CD4-positive, alpha-beta T cell treated with Interferon gamma for 1 hour (primary cell): Measurements from ENCODE around the gene ANO4.
"Not testable (repeated sequence)": the region's sequence is repeated elsewhere in the genome, so short reads cannot be mapped to it uniquely, and the experiment has no call there.

Experiments used
- DNase-seq: peaks from one replicate; pipeline ENCODE4 v3.0.0-alpha.2; 2020

Gene ANO4

DNA sequence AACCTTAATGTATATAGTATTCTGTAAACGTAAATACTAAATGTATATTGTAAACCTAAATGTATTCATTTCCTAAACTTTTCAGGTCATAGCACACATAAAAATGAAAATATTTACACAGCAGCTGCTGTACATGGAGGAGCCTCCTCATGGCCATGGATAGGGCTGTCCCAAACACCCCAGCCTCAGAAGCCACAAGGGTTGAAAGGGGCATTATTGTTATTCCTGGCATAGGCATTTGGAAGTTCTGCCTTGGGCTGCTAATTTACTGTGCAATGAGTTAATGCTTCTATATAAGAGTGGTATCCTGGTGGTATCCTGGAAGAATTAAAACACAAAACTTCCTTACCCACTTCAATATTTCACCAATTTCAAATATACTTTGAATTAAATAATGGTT is 256.1 kb downstream of the ANO4 start:
- DNase-seq, result no peak

DNA sequence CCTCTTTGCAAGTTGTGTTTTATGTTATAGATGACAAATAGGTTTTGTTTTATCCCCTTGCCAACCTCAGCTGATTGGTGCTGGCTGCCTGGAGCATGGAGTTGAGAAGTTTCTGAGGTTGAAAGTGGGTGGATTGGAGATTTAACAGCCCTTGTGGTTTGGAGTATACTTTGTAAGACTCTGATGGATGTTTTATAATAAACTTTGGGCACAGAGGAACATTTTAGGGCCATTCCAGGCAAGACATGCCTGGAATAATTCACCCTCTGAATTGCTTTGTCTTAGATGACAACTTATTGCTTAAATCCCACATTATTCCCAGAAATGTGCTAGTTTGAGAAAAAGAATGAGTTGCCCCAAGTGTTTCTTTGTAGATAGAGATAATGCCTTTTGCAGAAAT is 256.6 kb downstream of the ANO4 start:
- DNase-seq, result no peak

DNA sequence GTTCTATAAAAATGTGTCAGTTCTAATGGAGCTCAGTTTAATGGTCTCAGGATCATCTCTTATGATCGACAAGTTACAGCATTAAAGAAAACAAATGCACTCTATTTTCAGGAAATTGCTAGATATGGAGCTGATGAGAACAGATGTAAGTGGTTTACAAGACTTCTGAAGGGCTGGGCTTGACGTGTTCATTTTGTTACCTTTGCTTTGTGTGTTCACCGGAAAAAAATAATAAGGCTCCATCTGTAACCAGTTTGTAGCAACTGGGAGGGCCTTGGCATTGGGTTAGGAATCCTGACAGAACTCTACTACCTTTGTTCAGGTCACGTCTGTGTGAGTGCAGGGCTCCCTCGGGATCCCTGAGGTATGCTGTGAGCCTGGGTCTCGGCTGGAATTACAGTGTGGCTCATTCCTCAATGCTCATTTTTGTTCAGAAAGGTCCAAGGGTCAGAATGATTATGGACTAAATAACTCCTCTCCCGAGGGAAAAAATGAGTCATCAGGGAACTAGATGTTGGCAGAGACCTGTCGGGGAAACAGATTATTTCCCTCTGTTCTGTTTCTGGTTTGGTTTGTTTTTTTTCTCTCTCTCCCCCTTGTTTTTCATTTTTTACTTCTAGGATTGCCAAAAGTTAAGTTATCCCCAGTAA is 257.4 kb downstream of the ANO4 start:
- no peak for DNase-seq

DNA sequence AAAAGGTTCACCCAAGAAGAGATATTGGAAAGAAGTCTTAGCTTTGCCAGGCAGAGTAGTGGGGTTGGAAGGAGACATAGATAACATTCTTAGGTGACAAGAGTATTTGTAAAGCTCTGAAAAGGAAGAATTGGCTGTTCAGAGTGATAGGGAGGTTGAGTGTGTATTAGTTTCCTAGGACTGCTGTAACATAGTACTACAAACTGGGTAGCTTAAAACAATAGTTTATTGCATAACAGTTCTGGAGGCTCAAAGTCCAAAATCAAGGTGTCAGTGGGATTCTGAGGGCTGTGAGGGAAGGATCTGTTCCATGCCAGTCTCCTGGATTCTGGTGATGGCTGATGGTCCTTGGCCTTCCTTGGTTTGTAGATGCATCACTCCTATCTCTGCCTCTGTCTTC is 258.6 kb downstream of the ANO4 start:
- no peak for DNase-seq

DNA sequence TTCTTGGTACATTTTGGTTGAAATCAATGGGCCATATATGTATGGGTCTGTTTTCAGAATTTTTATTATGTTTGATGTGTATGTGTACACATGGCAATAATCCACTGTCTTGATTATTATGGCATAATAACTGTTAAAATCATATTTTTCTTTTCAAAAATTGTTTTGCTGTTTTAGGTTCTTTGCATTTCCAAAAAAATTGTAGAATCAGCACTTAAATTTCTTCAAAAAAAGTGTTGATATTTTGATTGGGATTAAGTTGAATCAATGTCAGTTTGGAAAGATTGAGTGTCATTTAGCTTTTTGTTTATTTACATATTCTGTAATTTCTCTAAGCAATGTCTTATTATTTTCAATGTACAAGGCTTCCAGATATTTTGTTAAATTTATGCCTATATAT is 261.4 kb downstream of the ANO4 start:
- no peak for DNase-seq

DNA sequence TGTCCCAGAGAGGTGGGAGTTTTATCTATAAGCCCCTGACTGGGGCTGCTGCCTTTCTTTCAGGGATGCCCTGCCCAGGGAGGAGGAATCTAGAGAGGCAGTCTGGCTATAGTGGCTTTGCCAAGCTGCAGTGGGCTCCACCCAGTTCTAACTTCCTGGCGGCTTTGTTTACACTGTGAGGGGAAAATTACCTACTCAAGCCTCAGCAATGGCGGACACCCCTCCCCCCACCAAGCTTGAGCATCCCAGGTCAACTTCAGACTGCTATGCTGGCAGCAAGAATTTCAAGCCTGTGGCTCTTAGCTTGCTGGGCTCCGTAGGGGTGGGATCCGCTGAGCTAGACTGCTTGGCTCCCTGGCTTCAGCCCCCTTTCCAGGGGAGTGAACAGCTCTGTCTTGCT is 267.9 kb downstream of the ANO4 start:
- not testable (repeated sequence) for DNase-seq

DNA sequence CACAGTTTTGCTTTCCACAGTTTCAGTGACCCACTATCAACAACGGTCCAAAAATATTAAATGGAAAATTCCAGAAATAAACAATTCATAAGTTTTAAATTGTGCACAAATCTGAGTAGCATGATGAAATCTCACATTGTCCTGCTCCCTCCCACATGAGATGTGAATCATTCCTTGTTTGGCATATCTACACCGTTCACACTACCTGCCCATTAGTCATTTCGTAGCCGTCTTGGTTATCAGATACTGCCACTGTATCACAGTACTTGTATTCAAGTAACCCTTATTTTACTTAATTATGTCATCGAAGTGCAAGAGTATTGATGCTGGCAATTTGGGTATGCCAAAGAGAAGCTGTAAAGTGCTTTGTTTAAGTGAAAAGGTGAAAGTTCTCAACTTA is 270.1 kb downstream of the ANO4 start:
- no peak for DNase-seq

DNA sequence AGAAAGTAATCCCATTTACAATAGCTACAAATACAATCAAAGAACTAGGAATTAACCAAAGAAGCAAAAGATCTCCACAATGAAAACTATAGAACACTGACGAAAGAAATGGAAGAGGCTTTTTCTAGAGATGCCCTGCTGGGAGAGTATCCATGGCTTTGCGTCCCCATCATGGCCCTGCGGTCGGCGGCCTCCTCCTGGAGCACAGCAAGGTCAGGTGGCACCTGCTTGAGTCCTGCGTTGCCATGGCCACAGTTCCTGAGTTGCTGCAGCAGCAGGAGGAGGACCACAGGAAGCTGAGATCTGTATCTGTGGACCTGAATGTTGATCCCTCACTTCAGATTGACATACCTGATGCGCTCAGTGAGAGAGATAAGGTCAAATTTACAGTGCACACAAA is 271.9 kb downstream of the ANO4 start:
- DNase-seq, result no peak

DNA sequence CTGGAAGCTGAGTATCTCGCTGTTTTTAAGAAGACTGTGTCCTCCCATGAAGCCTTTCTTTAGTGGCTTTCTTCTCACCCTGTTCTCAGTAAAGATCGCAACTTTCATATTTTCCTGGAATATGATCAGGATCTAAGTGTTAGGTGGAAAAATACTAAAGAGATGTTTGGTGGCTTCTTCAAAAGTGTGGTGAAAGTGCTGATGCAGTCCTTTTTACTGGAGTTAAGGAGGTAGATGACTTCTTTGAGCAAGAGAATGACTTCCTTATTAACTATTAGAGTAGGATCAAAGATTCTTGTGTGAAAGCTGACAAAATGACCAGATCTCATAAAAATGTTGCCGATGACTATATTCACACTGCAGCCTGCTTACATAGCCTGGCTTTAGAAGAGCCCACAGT is 273.8 kb downstream of the ANO4 start:
- no peak for DNase-seq

DNA sequence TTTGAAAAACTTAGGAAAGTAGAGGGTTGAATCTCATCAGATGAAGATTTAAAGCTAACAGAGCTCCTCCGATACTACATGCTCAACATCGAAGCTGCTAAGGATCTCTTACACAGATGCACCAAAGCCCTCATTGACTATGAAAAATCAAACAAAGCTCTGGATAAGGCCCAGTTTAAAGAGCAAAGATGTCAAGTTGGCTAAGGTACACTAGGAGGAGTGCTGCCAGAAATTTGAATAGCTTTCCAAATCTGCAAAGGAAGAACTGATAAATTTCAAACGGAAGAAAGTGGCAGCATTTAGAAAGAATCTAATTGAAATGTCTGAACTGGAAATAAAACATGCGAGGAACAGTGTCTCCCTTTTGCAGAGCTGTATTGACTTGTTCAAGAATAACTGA is 274.3 kb downstream of the ANO4 start:
- DNase-seq, result no peak

DNA sequence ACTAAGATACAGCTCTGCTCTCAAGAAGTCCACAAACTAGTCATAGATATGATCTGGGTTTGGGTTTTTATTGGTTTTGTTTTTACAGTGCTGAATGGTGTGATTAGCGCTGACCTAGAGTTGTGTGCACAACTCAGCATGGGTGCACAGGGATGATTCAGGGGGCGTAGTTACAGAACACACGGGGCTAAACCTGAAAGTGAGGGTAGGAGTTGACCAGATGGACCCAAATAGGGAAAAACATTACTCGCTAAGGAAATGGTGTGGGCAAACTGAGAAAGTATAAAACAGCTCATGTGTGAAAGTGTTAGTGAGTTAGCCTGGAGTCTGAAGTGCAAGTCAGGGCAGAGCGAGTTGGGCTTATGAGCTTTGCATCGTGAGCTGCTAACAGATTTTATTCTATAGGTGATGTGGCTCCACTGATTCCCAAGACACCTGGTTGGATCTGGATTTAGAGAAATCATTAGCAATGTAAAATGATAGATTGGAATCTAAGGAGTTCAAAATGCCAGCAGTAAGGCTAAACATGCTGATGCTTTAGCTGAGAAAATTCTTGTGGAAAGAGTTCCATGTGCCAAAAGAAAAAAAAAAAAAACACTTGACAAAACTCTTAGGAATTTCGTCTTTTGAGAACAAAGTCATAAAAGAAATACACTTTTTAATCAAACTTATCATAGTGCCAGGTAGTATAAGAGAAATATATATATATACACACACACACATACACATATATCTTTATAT is 280.5 kb downstream of the ANO4 start:
- no peak for DNase-seq

DNA sequence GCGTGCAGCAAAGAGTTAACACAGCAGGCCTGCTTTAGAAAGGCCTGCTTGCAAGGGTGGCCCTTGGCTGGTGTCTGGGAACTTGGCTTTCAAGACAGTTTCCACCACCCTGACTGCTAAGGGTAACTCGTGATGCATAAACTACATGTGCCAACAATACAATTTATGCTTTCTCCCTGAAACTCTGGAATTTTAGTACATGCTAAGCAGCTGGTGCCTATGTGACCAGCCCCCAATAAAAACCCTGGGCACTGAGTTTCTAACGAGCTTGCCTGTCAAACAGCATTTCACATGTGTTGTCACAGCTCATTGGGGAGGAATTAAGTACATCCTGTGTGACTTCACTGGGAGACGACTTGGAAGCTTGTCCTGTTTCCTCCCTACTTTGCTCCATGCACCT is 282.3 kb downstream of the ANO4 start:
- no peak for DNase-seq

DNA sequence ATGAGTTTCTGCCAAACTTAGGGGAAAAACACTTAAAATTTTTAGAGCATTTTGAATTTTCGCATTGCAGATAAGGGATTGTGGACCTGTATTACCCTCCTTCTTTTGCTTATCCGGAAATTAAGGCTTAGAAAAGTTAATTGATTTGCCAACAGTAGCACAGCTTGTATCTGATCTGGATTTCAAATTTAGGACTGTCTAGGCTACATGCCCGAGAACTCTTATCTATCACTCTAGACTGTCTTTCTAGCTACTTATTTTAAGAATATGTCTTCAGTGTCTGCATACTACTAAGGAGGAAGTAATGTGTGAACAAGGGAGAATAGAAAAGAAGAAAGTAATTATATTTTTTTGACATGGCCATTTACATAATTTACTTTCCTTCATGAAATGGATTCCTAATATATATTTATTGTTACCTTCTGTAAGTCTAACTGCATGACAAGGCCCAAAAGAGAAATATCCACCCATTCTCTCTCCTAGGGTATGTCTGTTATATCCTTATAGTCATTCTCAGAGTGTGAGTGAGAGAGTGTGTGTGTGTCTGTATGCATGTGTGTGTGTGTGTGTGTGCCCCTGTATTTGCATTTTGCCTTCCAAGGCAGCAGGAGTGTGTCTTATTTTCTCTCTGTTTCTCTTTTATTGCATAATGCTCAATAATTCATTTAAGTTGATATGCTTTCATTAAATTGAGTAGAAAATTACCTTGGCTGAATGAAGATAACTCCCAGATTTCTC is 283.4 kb downstream of the ANO4 start:
- DNase-seq, result no peak

DNA sequence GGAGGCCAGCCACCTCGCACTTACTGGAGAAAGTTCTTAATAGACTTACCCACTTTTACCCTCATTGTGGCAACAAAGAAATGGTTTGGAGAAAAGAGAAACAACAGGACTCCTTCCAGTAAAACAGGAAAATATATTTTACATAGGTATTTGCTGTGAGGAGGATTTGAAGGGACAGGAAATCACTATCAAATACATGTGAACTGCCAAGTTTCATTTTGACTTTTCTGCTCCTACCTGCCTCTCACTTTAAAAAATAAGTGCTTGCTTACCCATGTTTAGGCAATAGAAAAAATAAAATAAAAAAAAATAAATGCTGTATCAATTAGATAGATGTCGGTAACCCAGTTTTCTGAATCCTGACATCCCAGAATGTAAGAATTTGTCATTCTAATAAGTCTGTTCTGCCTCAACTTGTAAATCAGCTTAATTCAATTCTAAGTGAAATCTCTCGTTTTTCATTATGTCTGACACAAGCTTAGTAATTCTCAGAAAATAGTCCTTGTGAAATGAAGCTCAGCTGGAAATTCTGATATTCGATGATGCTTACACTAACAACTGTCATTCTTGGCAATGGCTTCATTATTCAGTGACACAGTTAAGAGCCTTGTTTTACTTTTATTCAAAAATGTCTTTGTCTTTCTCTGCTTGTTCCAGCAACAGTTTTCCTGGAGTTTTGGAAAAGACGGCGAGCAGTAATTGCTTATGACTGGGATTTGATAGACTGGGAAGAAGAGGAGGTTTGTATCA is 284.1 kb downstream of the ANO4 start:
- no peak for DNase-seq

DNA sequence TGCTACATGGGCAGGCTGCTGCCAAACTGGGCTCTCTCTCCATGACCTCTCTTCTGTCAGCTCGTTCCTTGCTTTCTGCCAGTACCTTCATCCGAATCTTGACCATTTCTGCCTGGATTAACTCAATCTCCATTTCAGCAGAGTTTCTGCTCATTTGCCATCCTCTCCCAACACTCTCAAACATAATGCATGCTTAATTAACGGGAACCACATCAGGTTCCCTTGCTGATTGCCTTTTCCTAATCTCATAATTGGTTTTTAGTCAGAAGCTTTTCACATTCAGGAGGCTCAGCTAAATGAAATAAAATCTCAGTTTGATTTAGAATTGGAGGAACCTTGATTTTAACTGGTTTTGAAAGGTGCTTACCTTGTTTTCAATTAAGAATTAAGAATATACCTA is 288.1 kb downstream of the ANO4 start:
- no peak for DNase-seq

DNA sequence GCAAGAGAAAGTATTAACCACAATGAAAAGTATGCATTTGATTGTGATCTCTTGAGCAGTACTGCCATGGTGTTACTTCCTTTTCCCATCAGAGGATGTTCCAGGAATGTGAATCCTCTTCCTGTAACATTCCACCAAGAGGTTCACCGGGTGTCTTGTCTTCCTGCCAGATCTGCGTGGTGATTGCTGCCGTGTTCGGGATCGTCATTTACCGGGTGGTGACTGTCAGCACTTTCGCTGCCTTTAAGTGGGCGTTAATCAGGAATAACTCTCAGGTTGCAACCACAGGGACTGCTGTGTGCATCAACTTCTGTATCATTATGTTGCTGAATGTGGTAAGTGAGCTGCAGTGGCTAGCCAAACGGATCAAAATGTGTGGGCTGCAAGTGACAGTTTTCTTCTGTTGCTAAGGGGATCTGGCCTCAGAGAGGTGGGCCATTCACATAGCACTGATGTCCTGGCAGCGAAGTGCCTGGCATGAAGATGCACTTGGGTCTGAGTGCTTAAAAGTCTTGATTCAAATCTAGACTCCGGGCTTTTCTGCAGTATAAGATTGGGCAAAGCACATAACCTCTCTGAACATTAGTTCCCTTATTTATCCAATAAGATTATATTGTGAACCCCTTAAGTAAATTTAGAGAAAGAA is 292.0 kb downstream of the ANO4 start:
- no peak for DNase-seq

DNA sequence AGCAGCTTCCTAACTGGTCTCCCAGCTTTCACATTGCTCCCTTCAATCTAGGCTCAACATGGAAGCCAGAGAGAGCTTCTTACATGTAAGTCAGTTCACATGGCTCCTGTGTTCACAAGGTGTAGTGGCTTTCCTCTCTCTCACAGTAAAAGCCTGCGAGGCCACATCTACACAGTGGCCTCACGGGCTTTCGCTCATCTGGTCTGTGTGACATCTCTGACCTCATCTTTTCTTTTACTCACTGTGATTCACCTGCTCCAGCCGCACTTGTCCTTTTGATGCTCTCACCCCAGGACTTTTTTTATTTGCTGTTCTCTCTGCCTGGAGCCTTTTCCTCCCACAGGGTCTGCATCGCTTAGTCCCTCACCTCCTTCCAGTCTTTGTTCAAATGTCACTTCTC is 293.3 kb downstream of the ANO4 start:
- DNase-seq, result no peak

DNA sequence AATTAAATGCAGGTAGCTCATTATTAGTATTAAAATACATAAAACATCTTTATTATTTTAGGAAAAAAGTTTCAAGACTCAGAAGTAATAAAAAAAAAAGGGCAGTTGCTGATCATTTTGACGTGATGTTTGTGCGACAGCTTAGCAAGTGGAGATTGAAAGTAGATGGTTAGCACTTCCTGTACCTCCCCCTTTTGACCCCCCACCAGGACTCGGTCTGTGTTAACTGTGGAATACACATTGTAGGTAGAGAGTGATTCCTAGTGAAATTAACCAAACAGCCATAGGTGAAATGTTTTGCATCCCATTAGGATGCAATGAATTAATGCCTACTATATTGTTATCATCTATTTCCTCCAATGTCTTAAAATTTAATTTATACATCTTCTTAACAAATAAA is 294.7 kb downstream of the ANO4 start:
- no peak for DNase-seq

DNA sequence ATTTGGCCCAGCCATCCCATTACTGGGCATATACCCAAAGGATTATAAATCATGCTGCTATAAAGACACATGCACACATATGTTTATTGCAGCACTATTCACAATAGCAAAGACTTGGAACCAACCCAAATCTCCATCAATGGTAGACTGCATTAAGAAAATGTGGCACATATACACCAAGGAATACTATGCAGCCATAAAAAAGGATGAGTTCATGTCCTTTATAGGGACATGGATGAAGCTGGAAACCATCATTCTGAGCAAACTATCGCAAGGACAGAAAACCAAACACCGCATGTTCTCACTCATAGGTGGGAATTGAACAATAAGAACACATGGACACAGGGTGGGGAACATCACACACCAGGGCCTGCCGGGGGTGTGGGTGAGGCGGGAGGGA is 295.6 kb downstream of the ANO4 start:
- DNase-seq, result not testable (repeated sequence)

DNA sequence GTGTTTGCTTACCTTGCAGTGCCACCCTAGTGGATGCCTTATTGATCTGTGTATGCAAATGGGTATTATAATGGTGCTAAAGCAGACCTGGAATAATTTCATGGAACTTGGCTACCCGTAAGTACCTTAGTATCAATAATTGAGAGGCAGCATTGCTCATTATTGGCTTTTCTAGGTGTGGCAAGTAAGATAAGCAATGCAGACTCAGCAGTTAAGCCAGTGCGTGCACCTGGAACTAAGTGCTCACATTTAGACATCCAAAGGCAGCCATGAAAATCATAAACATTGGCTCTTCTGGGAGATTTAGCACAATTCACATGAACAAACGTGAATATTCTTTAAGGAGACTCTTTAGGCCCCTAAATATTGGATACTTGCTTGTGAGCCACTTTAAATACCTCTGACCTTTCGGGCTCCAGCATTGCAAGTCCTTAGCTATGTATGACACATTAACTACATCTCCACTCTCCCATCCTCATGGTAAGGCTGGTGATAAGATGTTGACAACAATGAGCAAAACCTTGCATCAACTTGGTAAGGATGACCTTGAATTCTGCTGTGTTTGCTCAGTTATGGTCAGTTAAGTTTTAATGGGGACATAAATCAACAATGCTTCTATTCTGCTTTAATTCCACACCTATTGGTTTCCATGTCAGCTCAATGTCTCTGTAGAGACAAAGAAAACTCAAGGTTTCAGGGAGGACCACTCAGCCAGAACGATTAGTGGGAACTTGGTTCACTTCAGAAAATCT is 303.4 kb downstream of the ANO4 start:
- DNase-seq, result no peak

DNA sequence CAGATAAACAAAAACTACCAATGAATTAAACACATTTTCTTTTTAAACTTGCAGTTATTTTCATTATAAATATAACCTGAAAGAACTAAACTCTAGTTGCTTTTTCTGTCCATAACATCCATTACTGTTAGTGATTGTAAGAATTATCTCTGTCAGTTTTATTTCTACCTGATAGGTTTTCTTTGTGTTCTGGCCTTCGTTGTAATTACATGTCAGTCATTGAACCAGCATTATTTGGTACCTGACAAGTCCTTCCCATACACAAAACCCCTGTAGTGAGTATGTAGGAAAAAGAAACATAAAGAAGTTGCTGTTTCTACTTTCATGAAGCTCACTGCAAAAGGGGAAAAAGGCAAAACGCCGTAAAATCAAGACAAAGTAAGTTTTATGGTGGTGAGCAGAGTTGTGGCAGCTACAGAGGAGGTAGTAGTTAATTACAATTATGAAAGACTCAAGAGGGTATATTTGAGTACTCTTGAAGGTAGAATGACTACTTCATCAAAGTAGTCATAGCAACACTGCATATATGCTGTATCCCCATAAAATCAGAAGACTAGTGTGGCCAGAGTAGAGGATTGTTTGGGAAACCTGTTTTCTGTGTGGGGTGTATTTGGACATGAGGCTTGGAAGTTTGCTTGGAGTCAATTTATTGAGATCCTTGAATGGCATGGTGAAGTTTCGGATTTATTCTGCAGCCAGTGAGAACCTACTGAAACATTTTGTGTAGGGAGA is 312.6 kb downstream of the ANO4 start:
- DNase-seq, result no peak

DNA sequence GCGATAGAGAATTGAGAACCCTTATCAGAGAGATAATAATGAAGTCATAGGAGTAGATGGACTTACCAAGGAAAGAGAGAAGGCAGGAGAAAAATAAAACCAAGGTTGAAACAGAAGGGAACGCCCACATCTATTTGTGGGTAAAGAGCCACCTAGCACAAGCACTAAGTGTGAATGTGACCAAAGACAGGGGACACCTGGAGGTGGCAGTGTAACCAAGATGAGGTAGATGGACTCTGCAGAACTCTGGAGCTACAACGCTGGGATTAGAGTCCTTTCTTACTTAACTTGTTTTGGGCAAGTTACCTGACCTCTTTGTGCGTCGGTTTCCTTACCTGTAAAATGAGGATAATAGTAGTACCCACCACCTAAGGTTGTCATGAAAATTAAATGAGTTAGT is 313.6 kb downstream of the ANO4 start:
- no peak for DNase-seq
